RPMI7951 (cell line): ENCODE data around the gene PDSS1. TPM values are rescaled to one million over a fixed set of nuclear protein-coding genes. Genes with fewer than 3 reads are reported as not detected.
"Not testable (repeated sequence)": the region's sequence is repeated elsewhere in the genome, so short reads cannot be mapped to it uniquely, and the experiment has no call there.

Experiments used
- DNase-seq: peaks from one replicate; pipeline ENCODE4 v3.0.0-alpha.2; 2012; ENCODE audit warnings: low read depth
- total RNA-seq: library from RNA; depleted of rRNA; stranded (reverse); fragments of >200 nt; shearing (Covaris generic); gene quantifications from 2 replicates; pipeline ENCODE4 v1.2.3, GENCODE V29; 2014

PDSS1 gene
- total RNA-seq, 1 experiment from 2014 or later: 21.6 TPM

GRCh38 chr10:26738301-26738911 lies 40.9 kb downstream of the PDSS1 start:
- no peak for DNase-seq

DNA sequence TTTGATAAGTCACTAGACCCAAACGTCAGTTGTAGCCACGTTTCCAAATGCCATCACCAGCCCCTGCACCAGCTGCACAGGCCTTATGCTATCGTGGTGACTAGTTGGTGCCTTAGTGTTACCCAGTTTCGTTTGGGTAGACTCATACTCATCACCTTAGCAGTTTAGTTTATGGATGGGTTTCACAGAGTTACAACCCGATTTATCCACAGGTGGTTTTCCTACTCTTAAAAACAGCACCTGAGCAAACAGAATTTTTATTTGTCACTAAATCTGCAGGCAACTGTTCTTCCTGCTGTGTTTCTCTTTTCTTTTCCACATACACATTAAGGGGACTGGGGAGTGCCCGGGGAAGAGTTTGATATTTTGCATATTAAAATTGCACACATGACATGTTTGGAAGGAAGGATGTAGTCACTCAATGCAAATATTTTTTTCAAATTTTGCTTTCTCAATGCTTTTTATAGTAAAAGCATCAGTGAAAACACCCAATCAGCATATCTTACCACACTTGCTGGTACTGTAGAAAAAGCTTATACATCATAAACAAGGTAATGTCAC lies 41.6 kb downstream of the PDSS1 start:
- no peak for DNase-seq

- DNase-seq: no peak
Measured at GRCh38 chr10:26741368-26741767, 43.9 kb downstream of the PDSS1 start.

GRCh38 chr10:26743091-26743490 lies 45.6 kb downstream of the PDSS1 start:
- DNase-seq: no peak

GRCh38 chr10:26743841-26744240 lies 46.3 kb downstream of the PDSS1 start:
- DNase-seq: no peak

DNA sequence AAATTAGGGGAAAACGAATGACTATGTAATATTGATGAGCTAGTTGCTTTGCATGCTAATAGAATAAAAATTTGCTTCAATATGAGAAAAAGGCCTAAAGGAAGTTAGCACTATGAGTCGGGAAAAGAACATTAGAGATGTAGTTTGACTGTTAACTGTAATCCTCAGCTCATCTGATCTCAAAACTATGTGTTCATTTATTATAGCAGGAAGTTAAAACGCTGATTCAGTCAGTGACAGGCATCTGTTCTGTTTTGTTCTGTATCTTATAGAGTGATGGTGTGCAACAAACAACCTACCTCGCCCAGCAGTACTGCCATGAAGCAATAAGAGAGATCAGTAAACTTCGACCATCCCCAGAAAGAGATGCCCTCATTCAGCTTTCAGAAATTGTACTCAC lies 48.6 kb downstream of the PDSS1 start:
- no peak for DNase-seq

DNA sequence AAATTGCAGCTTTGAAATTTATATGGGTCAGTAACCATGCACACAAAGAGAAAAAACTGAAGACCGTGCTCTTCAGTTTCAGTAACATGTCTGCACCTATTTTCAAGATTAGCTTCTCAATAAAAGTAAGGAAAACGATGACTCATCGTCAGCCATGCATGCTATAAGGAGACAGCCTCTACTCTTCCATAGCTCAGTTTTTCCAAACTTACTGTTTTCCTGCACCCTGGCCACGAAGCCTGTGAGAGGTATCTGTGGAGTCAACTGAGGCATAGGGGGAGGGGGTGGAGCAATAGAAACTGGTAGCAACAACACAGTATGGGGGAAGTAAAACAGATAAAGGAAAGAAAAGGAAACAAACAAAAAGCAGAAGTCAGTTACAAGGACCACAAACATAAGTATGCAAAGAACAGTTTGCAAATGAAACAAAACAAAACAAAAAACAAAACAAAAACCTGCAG lies 58.0 kb downstream of the PDSS1 start:
- peak; percentile 58 for DNase-seq

- DNase-seq: no peak
Measured at GRCh38 chr10:26759008-26759407, 61.5 kb downstream of the PDSS1 start.

- DNase-seq: no peak
Measured at GRCh38 chr10:26765549-26765948, 68.0 kb downstream of the PDSS1 start.

DNA sequence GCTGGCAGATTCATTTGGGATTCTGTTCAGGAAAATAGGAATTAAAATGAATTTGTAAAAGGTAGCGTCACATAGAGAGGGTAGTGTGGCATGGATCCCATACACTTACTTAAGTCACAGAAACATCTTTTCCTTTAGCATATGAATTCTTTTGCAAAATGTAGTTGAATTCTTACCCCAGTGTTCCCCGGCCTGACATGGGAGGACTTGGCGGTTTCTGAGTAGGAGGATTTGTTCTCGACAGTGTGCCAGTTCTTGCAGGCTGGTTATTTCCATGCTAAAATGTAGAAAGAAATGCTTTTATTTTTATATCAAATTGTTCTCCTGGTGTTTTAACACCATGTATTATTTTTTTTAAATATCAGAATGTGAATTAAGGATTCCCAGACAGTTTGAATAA lies 72.6 kb downstream of the PDSS1 start:
- no peak for DNase-seq

DNA sequence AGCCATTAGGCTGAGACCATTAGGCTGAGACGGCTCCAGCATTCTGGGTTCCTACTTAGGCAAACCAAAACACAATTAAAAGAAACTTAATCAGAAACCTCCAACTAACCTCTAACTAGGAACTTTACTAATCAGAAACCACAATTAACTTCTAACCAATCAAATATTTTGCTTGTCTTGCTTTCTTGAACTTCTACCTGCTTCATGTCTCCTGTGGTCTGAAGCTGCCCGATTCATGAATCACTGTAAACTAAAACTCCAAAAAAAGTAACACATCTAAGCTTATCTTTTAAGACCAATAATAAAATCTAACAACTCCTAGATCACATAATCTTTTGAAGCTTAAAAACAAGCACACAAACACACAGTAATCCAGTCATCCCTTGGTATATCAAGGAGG lies 76.1 kb downstream of the PDSS1 start:
- DNase-seq: no peak

GRCh38 chr10:26776258-26776657 lies 78.8 kb downstream of the PDSS1 start:
- DNase-seq: no peak

DNA sequence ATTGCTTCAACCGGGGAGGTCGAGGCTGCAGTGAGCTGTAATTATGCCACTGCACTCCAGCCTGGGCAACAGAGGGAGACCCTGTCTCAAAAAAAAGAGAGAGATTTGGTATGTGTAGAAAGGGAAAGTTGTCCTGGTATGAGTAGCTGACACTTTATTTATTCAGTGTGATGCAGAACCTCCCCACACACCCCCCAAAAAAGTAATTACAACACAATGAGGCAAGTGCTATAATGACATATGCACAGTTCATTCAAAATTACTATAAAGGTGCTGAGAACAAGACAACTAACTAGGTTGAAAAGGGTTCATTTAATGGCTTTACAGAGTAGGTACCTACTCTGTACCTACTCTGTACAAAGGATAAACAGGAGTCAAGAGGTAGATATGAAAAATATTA lies 80.2 kb downstream of the PDSS1 start:
- DNase-seq: no peak

DNA sequence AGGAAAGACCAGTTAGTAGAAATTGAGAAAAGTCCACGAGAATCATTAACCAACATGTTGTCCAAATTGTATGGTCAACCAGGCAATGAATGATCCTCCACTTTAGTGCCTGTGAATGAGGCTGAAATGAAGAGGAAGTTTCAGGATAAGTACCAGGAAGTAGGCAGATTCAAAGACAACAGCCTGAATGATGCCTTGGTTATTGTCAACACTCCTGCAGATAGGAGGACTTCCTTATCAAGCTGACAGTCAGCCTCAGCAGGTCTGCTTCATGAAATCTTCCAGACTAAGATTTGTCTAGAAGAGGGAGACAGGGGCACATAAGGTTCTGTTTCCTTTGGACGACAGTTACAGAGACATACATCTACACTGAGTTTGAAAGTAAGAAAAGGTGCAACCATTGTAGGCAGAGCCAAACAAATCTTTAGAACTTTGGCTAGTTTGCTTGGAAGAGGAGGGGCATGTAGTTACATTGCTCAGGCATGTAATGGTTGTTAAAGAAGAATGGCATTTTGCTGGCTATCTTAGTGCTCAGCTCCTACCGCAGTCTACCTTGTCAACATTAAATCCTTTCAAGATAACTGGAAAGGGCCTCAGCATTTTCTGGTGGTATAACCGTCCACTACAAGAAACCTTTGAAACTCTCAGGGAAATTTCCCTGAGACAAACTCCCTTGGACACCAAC lies 81.8 kb downstream of the PDSS1 start:
- DNase-seq: no peak

GRCh38 chr10:26780106-26780792 lies 82.7 kb downstream of the PDSS1 start:
- no peak for DNase-seq

GRCh38 chr10:26780793-26781601 lies 83.5 kb downstream of the PDSS1 start:
- DNase-seq: peak; percentile 98

- DNase-seq: peak; percentile 44
Measured at GRCh38 chr10:26781797-26782196, 84.3 kb downstream of the PDSS1 start.

DNA sequence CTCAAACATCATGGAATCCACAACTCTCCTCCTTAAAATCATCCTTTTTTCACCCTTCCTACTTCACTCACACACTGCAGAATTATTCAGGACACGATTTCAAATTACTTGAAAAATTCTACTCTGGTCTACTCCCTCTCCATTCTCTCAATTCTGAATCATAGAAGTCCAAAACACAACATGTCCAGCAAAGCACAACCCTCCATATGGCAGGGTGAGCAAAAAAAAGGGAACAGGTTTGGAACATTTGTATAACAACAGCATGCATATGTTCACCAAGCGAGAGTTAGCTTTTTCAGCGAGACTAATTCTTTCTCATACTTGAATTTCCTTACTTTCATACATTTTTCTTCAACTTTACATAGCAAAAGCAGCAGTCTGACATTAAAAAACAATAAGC lies 89.9 kb downstream of the PDSS1 start:
- DNase-seq: no peak

- DNase-seq: not testable (repeated sequence)
Measured at GRCh38 chr10:26789779-26790178, 92.3 kb downstream of the PDSS1 start.

DNA sequence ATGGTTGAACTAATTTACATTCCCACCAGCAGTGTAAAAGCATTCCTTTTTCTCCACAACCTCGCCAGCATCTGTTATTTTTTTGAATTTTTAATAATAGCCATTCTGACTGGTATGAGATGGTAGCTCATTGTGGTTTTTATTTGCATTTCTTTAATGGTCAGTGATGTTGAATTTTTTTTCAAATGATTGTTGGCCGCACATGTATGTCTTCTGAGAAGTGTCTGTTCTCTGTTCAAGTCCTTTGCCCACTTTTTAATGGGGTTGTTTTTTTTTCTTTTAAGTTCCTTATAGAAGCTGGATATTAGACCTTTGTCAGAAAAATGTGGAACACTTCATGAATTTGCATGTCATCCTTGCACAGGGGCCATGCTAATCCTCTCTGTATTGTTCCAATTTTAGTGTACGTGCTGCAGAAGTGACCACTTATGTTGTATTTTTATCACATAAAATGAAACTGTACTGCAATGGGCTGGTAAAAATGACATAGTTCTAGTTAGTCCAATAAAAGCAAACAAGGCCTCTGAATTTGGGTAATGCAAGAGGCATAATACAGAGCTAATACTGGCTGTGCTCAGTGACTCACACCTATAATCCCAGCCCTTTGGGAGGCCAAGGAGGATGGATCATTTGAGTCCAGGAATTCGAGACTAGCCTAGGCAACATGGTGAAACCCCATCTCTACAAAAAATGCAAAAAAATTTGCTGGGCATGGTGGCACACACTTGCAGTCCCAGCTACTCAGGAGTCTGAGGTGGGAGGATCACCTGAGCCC lies 92.9 kb downstream of the PDSS1 start:
- peak; percentile 24 for DNase-seq
